T-cell (primary cell): Measurements from ENCODE around the gene GP1BA. TPM values are rescaled to one million over a fixed set of nuclear protein-coding genes. Genes with fewer than 3 reads are reported as not detected.

Experiments
- ATAC-seq, 4 experiments: fragments of 200-7000 bp in 3 of 4; fragments of 150-1000 bp in 1 of 4; cut with Tn5 transposase; replicated peaks in 1 of 4; 1 replicate in 3 of 4; 2 replicates in 1 of 4; pipeline ENCODE4 v1.10.0; 2021; ENCODE audit warnings: moderate library complexity in 3 of 4, mild to moderate bottlenecking in 2 of 4, moderate number of reproducible peaks in 1 of 4
- CTCF ChIA-PET, 2 donors: fragments of 300-600 bp; sonication (Branson Sonifier 250); formaldehyde crosslinking; loops; one replicate each; lab custom pipeline; 2022; ENCODE audit warnings: antibody characterized with exemption in 2 of 2; lab: Charles Lee
- POLR2A ChIA-PET, 2 donors: fragments of 300-600 bp; sonication (Branson Sonifier 250); formaldehyde crosslinking; loops; one replicate each; lab custom pipeline; 2022; ENCODE audit warnings: antibody characterized with exemption in 2 of 2; lab: Charles Lee
- DNase-seq, 35 experiments: peaks; one replicate each; pipeline versions ENCODE4 v3.0.0 to v3.0.0-alpha.2; 2013 to 2023
- H3K27ac ChIP-seq: one replicate; pipeline ENCODE4 v1.5.1; 2013; ENCODE audit warnings: low read length
- H3K27me3 ChIP-seq, 2 experiments: replicated peaks in 1 of 2; 1 replicate in 1 of 2; 2 replicates in 1 of 2; pipeline versions ENCODE4 v1.6.1 to v1.7.0; 2013; ENCODE audit warnings: low read length in 1 of 2, mixed read lengths in 1 of 2; ENCODE audit not compliant: control insufficient read depth in 2 of 2, insufficient read depth in 2 of 2; ENCODE audit errors: extremely low read depth in 1 of 2
- H3K36me3 ChIP-seq, 2 donors: 1 replicate in 1 of 2; 2 replicates in 1 of 2; pipeline versions ENCODE4 v1.6.1 to v1.7.0; 2013; ENCODE audit warnings: low read length in 1 of 2; ENCODE audit not compliant: control insufficient read depth in 2 of 2, insufficient read depth in 1 of 2; ENCODE audit errors: extremely low read depth in 1 of 2
- H3K4me1 ChIP-seq, 2 experiments: 1 replicate in 1 of 2; 2 replicates in 1 of 2; pipeline versions ENCODE4 v1.6.1 to v1.7.0; 2013; ENCODE audit warnings: low read length in 2 of 2, mixed read lengths in 1 of 2; ENCODE audit not compliant: insufficient read depth in 2 of 2, control insufficient read depth in 1 of 2; ENCODE audit errors: extremely low read depth in 1 of 2
- H3K4me3 ChIP-seq, 2 donors: 1 replicate in 1 of 2; 2 replicates in 1 of 2; pipeline versions ENCODE4 v1.5.1 to v1.7.0; 2013; ENCODE audit warnings: mild to moderate bottlenecking in 2 of 2, low read length in 1 of 2, moderate library complexity in 1 of 2; ENCODE audit not compliant: control insufficient read depth in 1 of 2; ENCODE audit errors: extremely low read depth in 1 of 2
- H3K9me3 ChIP-seq: 2 replicates; pipeline ENCODE4 v1.7.0; 2013
- H3K27ac Mint-ChIP-seq, 2 donors: one replicate each; pipeline ENCODE4 v1.8.0; 2020 to 2021; ENCODE audit warnings: mild to moderate bottlenecking in 2 of 2, mixed read lengths in 2 of 2
- H3K27me3 Mint-ChIP-seq, 2 donors: one replicate each; pipeline ENCODE4 v1.8.0; 2021 to 2022; ENCODE audit warnings: mixed read lengths in 2 of 2
- H3K36me3 Mint-ChIP-seq: one replicate; pipeline ENCODE4 v1.8.0; 2021; ENCODE audit warnings: mixed read lengths
- H3K4me1 Mint-ChIP-seq, 3 donors: one replicate each; pipeline ENCODE4 v1.8.0; 2020 to 2022; ENCODE audit warnings: mixed read lengths in 3 of 3, mild to moderate bottlenecking in 1 of 3
- H3K4me3 Mint-ChIP-seq, 3 donors: one replicate each; pipeline ENCODE4 v1.8.0; 2020 to 2022; ENCODE audit warnings: mild to moderate bottlenecking in 3 of 3, mixed read lengths in 3 of 3, moderate library complexity in 3 of 3
- H3K9me3 Mint-ChIP-seq, 3 donors: one replicate each; pipeline ENCODE4 v1.8.0; 2020 to 2022; ENCODE audit warnings: mixed read lengths in 3 of 3
- WGBS: methylation state at CpG from one replicate; pipeline ENCODE4 v1.1.5; 2013; ENCODE audit warnings: missing lambda C conversion rate; ENCODE audit not compliant: insufficient coverage; 5-methylcytosine and 5-hydroxymethylcytosine counted together
- total RNA-seq, 35 experiments: library from RNA in 6 of 35; stranded (reverse) in 6 of 35; fragments of 120-200 nt in 1 of 35; gene quantifications; one replicate each; pipeline versions ENCODE4 v1.2.1 to v1.2.4 and lab custom pipeline; 2013 to 2026

Gene GP1BA
- total RNA-seq, 5 donors from 2014 or later (not counting 1 experiment from before 2014, with no cell fraction given) = 0.40 TPM; not detected in 4

DNA sequence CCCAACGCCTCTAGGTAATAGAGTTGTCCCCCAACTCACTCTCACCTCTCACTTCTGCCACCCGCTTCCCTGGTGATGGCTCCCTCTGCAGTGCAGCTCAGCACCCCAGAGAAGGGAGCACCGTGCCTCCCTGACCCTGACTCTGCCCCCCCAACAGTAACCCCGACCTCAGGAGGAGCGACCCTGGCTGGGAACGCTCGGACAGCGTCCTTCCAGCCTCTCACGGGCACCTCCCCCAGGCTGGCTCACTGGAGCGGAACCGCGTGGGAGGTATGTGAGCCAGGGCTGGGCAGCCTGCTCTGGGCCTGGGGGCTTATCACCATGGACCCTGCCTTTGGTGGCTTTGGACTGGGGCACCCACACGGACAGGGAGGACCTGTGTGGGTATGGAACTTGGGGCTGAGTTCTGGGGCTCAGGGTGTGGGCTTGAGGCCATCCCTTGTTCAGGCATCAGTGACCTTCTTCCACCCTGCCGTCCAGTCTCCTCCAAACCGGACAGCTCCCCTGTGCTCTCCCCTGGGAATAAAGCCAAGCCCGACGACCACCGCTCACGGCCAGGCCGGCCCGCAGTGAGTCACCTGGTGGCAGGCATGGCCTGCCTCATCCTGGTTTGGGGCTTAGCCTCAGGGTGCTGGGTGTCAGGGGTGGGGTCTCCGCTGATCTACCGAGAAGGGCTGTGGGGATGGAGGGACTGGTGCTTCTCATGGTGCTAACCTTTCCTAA lies 39.4 kb upstream of the GP1BA start:
- no peaks in the 10 kb centered on the region for H3K9me3 ChIP-seq

GRCh38 chr17:4893272-4893671 lies 38.8 kb upstream of the GP1BA start:
- H3K4me1 ChIP-seq = peaks cover 0 to 3% of the 10 kb centered on the region in 2 experiments
- Mint-ChIP-seq H3K4me3 (no peak overlapping the region), H3K4me1 (peaks cover under 1 to 5% (median 2%) of the 10 kb centered on the region in 3 donors), H3K9me3 (no peaks in the 10 kb centered on the region), H3K27me3 (no peaks in the 10 kb centered on the region), H3K27ac (no peak overlapping the region), H3K36me3 (peaks cover 31% of the 10 kb centered on the region)
- no peak overlapping the region for H3K27ac ChIP-seq
- ChIA-PET POLR2A (interaction anchor here in 1 of 2 donors (0.6 kb wide), 1 partner anchor 8 kb away, joined by 3 read pairs; no protein-coding TSS in a partner anchor), CTCF (interaction anchor here in 1 of 2 donors (0.6 kb wide), 1 partner anchor 8 kb away, joined by 3 read pairs; no protein-coding TSS in a partner anchor)
- H3K4me3 ChIP-seq = no peak overlapping the region
- no peaks in the 10 kb centered on the region for H3K27me3 ChIP-seq
- no peaks in the 10 kb centered on the region for H3K9me3 ChIP-seq
- ATAC-seq (no peak), DNase-seq (no peak)
- WGBS = 94% methylated on average over 9 of the region's 18 CpGs
- peaks cover 19 to 81% of the 10 kb centered on the region in 2 donors for H3K36me3 ChIP-seq

More for the DNA sequence above, 39.4 kb upstream of the GP1BA start:
- no peak overlapping the region for H3K4me3 ChIP-seq
- CTCF ChIA-PET = interaction anchor here in 1 of 2 donors (0.6 kb wide), 1 partner anchor 7 kb away, joined by 3 read pairs; no protein-coding TSS in a partner anchor
- Mint-ChIP-seq H3K4me3 (no peak overlapping the region), H3K36me3 (peaks cover 31% of the 10 kb centered on the region), H3K27ac (no peak overlapping the region), H3K27me3 (no peaks in the 10 kb centered on the region), H3K9me3 (no peaks in the 10 kb centered on the region), H3K4me1 (peaks cover 0 to 2% (median 0%) of the 10 kb centered on the region in 3 donors)
- 94% methylated on average over 14 of the region's 23 CpGs for WGBS
- no peak for ATAC-seq
- H3K27ac ChIP-seq = no peak overlapping the region
- no peaks in the 10 kb centered on the region for H3K27me3 ChIP-seq
- H3K36me3 ChIP-seq = peaks cover 19 to 86% of the 10 kb centered on the region in 2 donors
- no peaks in the 10 kb centered on the region for H3K4me1 ChIP-seq
- POLR2A ChIA-PET = interaction anchor here in 1 of 2 donors (0.6 kb wide), 1 partner anchor 9 kb away, joined by 3 read pairs; no protein-coding TSS in a partner anchor
- DNase-seq = no peak

DNA sequence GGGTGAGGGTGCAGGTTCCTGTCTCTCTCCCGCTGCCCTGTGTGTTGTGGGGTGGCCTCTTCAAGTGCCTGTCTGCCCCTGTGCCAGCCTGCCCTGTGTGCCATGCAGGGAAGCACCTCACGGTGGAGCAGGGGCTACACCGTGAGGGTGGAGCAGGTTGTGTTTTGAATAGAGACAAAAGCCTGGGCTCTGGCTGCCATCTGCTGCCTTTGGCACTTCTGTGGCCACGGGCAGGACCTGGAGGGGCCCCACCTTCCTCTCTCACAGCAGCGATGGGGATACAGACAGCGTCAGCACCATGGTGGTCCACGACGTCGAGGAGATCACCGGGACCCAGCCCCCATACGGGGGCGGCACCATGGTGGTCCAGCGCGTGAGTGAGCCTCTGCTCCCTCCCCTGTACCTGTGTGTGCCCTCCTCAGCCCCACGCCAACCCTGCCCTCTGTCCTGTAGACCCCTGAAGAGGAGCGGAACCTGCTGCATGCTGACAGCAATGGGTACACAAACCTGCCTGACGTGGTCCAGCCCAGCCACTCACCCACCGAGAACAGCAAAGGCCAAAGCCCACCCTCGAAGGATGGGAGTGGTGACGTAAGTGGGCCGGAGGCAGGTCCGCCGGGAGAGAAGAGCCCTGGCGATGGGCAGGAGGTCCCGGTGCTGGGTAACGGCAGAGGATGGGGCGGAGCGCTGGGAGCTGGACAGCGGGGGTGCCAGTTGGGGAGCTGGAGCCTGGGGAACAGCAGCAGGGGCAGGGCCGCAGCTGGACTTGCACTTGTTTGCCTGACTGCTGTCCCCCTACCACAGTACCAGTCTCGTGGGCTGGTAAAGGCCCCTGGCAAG lies 38.1 kb upstream of the GP1BA start:
- Mint-ChIP-seq H3K36me3 (peaks cover 31% of the 10 kb centered on the region), H3K27me3 (no peaks in the 10 kb centered on the region), H3K4me1 (peaks cover 5 to 9% (median 8%) of the 10 kb centered on the region in 3 donors), H3K9me3 (no peaks in the 10 kb centered on the region), H3K4me3 (no peak overlapping the region), H3K27ac (no peak overlapping the region)
- Histone ChIP-seq H3K36me3 (peaks cover 19 to 78% of the 10 kb centered on the region in 2 donors), H3K27ac (no peak overlapping the region), H3K9me3 (no peaks in the 10 kb centered on the region), H3K27me3 (peaks cover 0 to 5% of the 10 kb centered on the region in 2 experiments), H3K4me3 (no peak overlapping the region), H3K4me1 (peaks cover 0 to 10% of the 10 kb centered on the region in 2 experiments)
- CTCF ChIA-PET = no interaction called here
- DNase-seq (no peak), ATAC-seq (no peak)
- 96% methylated on average over 28 of the region's 31 CpGs for WGBS
- POLR2A ChIA-PET = no interaction called here

DNA sequence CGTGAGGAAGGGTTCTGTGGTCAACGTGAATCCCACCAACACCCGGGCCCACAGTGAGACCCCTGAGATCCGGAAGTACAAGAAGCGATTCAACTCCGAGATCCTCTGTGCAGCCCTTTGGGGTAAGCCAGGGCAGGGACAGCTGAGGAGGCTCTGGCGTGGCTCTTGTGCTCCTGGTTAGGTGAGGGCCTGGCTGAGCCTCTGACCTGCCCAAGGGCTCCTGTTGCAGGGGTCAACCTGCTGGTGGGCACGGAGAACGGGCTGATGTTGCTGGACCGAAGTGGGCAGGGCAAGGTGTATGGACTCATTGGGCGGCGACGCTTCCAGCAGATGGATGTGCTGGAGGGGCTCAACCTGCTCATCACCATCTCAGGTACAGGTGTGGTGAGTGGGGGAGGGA lies 37.0 kb upstream of the GP1BA start:
- Mint-ChIP-seq H3K4me3 (no peak overlapping the region), H3K4me1 (peaks cover 13 to 16% (median 15%) of the 10 kb centered on the region in 3 donors), H3K36me3 (peaks cover 27% of the 10 kb centered on the region), H3K27me3 (no peaks in the 10 kb centered on the region), H3K9me3 (no peaks in the 10 kb centered on the region), H3K27ac (no peak overlapping the region)
- CTCF ChIA-PET = no interaction called here
- 96% methylated on average over 9 of the region's 13 CpGs for WGBS
- Histone ChIP-seq H3K9me3 (no peaks in the 10 kb centered on the region), H3K27ac (no peak overlapping the region), H3K36me3 (peaks cover 19 to 71% of the 10 kb centered on the region in 2 donors), H3K27me3 (peaks cover 0 to 13% of the 10 kb centered on the region in 2 experiments), H3K4me3 (no peak overlapping the region), H3K4me1 (peaks cover 6 to 19% of the 10 kb centered on the region in 2 experiments)
- ATAC-seq (no peak), DNase-seq (no peak)
- POLR2A ChIA-PET = no interaction called here

GRCh38 chr17:4895657-4896331 lies 36.3 kb upstream of the GP1BA start:
- Mint-ChIP-seq H3K4me1 (peaks cover 16 to 20% (median 19%) of the 10 kb centered on the region in 3 donors), H3K9me3 (no peaks in the 10 kb centered on the region), H3K27ac (no peak overlapping the region), H3K36me3 (peaks cover 21% of the 10 kb centered on the region), H3K4me3 (no peak overlapping the region), H3K27me3 (no peaks in the 10 kb centered on the region)
- H3K4me1 ChIP-seq = peaks cover 6 to 26% of the 10 kb centered on the region in 2 experiments
- H3K27ac ChIP-seq = no peak overlapping the region
- DNase-seq (no peak), ATAC-seq (no peak)
- H3K4me3 ChIP-seq = no peak overlapping the region
- 95% methylated on average over 23 of the region's 27 CpGs for WGBS
- peaks cover 0 to 20% of the 10 kb centered on the region in 2 experiments for H3K27me3 ChIP-seq
- POLR2A ChIA-PET = no interaction called here
- peaks cover 16 to 64% of the 10 kb centered on the region in 2 donors for H3K36me3 ChIP-seq
- CTCF ChIA-PET = no interaction called here
- no peaks in the 10 kb centered on the region for H3K9me3 ChIP-seq
